Stimulated activated CD8-positive, alpha-beta memory T cell treated with anti-CD3 and anti-CD28 coated beads, Interleukin-4, amount 100 ng/mL, for 1 hour (primary cell): ENCODE results near the gene RARS2.
A peak's percentile ranks its signal among the peaks of the same experiment; 100 is the strongest.
"Not testable (repeated sequence)": the region's sequence is repeated elsewhere in the genome, so short reads cannot be mapped to it uniquely, and the experiment has no call there.

Source experiments
- DNase-seq, 2 donors: peaks; one replicate each; pipeline ENCODE4 v3.0.0-alpha.2; 2020; ENCODE audit warnings: low read depth in 2 of 2, low spot score in 1 of 2

RARS2 gene, protein sequence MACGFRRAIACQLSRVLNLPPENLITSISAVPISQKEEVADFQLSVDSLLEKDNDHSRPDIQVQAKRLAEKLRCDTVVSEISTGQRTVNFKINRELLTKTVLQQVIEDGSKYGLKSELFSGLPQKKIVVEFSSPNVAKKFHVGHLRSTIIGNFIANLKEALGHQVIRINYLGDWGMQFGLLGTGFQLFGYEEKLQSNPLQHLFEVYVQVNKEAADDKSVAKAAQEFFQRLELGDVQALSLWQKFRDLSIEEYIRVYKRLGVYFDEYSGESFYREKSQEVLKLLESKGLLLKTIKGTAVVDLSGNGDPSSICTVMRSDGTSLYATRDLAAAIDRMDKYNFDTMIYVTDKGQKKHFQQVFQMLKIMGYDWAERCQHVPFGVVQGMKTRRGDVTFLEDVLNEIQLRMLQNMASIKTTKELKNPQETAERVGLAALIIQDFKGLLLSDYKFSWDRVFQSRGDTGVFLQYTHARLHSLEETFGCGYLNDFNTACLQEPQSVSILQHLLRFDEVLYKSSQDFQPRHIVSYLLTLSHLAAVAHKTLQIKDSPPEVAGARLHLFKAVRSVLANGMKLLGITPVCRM

DNA sequence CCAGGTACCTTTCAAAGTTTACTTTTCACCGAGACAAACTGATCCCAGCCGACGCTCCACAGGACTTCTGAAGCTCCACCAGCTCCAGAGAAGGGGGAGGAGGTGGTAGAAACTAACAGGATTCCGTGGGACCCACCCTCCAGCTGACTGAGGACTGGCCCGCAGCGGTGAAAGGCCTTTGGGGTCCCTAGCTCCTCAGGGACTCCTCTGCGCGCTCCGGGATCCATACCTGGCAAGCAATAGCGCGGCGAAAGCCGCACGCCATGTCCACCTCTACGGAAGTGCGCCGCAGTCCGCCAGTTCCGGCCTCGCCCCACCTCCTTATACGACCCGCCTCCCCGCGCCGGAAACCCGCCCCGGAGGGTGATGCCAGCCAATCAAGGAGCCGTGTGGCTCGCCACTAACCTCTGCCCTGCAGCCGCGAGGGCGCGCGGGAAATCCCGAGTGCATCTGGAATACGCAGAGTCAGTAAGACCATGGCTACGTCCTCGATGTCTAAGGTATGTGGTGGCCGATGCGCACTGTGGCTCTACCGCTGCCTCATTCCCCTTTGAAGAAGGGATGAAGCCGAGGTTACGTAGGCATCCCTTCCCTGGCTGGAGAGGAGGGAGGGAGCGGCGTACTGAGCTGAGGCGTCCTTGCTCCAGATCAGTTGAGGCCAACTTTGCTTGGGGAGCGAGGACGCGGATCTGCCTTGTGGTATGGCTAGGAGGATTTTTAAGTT, at the start of gene RARS2, which contains the start of gene ORC3:
TSS of gene RARS2 (minus strand) at position 295 of the 724 bp plus-strand sequence. CDS start at position 265, 30 bp downstream.
TSS of gene ORC3 (plus strand) at position 443 of the 724 bp plus-strand sequence. CDS start at position 477, 34 bp downstream.
- peak; percentile 83 to 91 for DNase-seq

DNA sequence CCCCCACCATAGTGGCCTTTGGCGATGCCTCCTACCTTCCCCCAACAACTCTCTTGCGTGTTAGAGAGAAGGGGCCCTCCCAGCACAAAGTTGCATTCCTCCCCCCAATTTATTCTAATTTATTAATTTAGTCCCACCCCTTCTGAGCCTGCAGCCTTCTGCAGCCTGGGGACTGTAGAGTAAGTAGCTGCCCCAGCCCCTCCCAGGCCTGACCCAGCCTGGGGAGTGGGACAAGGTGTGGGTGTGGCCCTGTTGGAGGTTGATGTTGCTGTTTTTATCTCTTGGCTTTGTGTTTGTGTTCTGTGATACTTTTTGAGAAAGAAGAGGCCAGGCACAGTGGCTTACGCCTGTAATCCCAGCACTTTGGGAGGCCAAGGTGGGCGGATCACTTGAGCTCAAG, 49.6 kb upstream of the RARS2 start:
- no peak for DNase-seq

DNA sequence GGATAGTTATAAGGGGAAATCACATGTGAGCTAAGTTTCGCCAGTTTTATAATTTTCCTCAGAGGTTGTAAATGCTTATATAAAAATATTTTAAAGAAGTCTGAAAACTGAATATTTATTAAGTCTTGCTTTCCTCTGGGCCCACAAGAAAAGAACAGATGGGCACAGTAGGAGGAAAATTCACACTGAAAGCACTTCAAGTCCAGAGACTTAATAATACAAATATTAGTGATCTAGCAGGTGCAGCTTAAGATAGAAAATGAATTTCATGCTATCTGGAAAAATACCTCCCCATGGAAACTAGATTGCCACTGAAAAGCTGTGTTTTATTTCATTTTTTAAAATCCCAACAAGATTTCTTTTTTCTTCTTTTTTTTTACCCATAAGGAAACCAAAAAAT, 47.3 kb upstream of the RARS2 start:
- DNase-seq = no peak

DNA sequence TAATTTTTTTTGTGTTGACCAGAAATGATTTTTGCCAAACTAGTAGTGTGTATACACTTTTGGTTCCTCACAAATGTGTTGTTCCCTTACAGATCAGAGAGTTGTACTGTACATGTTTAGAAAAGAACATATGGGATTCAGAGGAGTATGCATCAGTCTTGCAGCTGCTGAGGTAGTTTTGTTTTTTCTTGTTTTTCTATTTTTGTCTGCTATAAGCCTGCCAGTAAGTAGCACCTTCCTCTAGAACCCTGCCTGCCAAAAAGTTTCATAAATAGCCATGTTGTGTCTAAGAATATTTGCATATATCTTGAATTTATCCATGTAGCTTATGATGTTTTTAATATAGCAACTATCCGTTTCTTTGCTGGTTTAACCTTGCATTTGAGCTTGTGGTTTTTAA, 46.5 kb upstream of the RARS2 start:
- no peak for DNase-seq

DNA sequence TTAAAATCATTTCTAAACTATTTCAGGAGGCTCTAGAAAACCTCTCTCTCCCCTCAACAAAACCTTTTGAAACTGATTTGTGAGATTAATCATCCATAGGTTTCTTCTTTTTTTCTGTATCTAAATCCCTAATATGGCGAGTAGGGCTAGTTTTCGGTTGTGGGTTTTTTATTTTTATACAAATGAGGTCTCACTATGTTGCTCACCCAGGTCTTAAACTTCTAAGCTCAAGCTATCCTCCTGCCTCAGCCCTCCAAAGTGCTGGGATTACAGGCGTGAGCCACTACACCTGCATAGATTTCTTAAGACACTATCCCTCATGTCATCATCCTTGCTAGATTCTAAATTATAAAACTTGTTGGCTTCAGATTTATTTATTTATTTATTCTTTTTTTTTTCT, 44.1 kb upstream of the RARS2 start:
- DNase-seq = no peak

DNA sequence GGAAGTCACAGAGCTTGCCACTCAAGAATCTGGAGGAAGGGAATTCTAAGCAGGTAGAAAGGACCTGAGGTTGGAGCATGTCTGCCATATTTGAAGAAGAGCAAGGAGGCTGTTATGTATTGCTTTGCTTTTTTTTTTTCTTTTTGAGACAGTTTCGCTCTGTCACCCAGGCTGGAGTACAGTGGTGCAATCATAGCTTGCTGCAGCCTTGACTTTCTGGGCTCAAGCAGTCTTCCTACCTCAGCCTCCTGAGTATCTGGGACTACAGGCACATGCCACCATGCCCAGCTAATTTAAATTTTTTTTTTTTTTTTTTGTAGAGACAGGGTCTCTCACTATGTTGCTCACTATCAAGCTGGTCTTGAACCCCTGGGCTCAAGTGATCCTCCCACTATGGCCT, 41.0 kb upstream of the RARS2 start:
- DNase-seq = no peak

DNA sequence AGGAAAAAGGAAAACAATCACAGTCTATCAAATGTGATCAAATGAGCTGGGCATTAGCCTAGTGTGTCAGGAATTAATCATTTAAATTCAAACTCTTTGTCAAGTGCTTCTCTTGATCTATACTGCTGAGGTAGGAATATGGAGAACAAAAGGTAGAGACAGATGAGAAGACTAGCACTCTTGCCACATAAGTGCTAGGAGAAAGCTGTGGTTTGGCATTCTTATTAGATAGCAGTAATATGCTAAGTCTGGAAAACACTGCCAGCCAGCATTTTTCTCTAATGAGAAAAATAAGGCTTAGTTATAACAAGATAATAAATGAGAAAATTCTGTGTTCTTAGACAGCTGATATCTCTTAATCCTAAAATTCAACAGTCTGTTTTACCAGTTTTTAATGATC, 39.1 kb upstream of the RARS2 start:
- no peak for DNase-seq

DNA sequence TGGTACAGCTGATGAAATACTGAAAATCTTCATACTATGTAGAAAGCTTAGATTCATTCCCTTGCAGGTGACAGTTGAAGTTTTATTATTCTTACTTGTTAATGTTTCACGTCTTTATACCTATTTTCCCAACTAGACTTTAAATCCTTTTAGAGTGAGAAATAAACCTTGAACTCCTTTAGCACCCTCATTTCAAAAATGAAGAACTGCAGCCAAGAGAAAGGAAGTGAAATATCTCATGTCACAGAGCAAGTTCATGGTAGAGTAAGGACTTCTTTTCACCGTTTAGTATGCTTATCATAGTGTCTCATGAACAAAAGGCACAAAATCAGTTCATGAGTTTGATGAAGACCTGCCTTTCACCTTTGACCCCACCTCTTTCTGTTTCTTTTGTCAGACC, 38.6 kb upstream of the RARS2 start:
- no peak for DNase-seq

DNA sequence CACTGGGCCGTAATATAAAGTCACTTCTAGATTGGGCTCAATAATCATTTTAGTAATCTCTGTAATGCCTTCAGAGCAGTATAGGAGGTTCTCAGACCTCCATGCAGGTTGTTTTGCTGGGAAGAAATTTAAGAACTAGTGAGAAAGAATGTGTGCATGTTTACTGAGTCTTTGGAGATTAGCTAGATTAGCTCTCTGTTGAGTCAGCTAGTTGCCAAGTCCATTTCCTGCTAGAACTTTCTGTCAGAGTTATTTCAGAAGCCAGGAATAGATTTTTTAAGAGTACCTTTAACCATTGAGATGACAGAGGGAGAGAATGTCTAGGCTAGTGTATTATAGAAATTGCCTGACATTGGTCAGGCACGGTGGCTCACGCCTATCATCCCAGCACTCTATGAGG, 33.5 kb upstream of the RARS2 start:
- DNase-seq = no peak

DNA sequence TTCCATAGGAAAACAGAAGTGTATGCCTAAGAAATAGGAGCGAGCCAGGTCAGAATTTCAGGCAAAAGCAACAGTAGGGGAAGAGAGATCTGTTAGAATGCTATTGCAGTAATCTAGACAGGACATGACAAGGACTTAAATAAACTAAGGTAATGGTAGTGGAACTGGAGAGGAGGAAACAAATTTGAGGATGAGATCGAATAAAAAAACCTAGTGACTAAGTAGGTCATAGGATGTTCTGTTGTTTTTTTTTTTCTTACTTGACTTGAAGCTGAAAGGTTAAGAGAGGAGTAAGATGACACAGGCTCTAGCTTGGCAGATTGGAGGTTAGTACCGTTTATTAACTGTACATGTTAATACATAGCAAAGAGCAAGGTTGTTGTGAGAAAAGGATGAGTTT, 28.7 kb upstream of the RARS2 start:
- DNase-seq = no peak

DNA sequence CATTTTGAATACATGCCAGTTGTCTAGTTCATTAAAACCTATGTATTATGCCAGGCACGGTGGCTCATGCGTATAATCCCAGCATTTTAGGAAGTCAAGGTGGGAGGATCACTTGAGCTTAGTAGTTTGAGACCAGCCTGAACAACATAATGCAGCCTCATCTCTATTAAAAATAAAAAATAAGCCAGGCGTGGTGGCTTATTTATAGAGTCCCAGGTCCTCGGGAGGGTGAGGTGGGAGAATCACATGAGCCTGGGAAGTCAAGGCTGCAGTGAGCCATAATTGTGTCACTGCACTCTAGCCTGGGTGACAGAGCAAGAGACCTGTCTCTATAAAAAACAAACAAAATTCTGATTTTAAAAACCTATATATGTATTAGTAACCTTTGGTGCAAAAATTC, 27.6 kb upstream of the RARS2 start:
- no peak for DNase-seq

DNA sequence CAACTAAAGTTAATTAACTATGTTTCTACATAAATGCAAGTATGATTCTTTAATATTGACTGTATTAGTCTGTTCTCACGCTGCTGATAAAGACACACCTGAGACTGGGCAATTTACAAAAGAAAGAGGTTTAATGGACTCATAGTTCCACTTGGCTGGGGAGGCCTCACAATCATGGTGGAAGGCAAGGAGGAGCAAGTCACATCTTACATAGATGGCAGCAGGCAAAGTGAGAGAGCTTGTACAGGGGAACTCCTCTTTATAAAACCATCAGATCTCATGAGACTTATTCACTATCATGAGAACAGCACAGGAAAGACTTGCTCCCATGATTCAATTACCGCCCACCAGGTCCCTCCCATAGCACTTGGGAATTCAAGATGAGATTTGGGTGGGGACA, 23.2 kb upstream of the RARS2 start:
- not testable (repeated sequence) for DNase-seq

DNA sequence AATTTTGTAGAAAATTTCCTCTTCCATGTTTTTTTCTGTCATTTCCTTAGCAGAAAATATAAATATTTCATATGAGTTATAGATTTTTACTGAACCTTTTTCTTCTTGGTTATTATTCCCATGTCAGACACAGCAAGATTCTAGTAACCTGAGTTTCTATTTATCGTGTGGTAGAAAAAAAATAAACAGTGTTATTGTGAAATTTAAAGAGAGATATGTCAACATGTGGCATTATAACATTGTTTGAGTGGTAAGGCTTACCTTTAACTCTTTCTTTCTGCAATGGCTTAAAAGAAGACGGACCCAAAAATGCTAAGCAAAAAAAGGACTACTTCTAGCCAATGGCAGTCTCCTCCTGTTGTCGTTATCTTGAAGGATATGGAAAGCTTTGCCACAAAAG, 19.0 kb upstream of the RARS2 start:
- no peak for DNase-seq

DNA sequence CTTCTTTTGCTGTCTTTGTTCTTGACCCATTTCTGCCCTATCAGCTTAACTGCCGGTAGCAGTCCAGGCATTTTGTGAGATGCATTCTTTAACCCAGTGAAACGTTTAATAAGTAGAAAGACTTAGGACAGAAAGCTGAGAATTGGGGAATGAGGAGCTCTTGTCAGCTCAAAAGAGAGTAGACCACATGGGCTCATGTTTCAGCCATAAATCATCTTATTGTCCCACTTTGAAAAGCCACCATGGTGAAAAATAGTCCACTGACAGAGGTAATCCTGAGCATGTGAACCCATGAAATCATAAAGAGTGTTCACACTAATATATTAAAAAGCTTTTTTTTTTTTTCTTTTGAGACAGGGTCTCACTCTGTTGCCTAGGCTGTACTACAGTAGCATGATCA, 16.4 kb upstream of the RARS2 start:
- DNase-seq = no peak

DNA sequence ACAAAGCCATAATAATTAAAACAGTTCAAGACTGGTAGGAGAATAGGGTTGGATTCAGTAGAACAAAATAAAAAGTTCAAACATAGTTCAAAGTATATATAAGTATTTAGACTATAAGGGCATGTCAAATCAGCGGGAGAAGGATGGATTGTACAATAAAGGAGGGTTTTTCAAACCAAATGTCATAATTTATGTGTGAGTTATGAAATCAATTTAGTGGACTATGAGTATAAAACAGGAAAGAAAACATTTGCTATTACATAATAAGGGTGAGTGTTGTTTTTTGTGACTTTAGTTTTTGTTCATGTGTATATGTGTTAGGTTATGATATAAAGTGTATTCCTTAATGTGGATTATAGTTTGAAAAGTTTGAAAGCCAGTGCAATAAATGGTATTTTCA, 10.8 kb upstream of the RARS2 start:
- no peak for DNase-seq

DNA sequence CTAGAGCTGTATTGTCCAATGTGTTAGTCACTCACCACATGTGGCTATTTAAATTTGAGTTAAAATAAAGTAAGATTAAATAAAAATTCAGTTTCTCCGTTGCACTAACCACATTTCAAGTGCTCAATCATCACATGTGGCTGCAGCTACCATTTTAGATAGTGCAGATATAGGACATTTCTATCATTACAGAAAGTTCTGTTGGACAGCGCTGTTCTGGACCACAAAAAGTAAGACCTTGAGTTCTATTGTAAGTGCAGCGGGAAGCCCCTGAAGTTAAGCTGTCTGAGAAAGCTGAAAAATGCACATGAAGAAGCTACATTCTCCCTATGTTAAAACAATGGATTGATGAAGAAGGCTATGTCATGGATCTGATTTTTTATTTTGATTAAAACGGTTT, 1.2 kb upstream of the RARS2 start:
- DNase-seq = no peak

DNA sequence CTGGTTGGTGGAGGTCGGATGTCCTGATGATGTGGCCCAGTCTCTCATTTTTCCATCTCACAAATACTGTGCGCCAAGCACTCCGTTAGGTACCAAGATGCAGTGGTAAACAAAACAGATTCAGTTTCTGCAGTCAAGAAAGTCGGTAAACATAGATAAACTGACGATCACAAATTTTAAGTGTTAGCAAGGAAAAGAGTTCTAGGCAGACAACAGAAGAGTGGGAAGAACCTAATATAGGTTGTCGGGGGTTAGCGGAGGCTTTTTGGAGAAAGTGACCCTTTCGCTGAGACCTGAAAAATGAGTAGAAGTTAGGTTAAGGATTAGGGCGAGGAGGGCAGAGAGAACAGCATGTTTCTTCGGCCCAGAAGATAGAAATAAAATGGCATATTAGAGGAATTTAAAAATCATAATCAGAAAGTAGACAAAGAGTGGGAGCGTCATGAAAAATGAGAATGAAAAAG, 662 bp upstream of the RARS2 start:
- DNase-seq = no peak

DNA sequence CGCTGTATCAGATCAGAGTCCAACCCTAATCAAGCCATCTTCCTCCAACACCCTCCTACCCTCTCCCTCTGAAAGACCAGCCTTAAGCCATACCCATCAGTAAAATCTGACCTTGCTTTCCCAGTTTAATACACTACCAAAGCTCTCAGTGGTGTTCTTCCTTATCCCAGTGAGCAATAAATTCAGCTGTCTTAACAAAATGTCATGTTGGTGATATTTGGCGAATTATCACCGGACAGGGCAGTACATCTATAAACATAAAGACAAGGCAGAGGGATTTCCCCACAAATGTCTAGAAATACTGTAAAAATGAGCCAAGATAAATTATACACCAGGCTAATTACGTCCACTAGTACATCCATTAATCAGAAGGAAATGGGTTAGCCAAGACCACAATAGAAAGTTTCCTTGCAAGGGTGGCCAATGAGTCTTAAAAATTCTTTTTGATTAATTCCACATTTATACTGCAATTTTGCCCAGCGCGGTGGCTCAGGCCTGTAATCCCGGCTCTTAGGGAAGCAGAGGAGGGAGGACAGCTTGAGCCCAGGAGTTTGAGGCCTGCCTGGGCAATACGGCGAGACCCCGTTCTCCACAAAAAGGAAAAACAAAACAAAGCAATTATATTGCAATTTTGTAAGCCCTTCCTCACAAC, 905 bp downstream of the RARS2 start:
- DNase-seq = no peak

DNA sequence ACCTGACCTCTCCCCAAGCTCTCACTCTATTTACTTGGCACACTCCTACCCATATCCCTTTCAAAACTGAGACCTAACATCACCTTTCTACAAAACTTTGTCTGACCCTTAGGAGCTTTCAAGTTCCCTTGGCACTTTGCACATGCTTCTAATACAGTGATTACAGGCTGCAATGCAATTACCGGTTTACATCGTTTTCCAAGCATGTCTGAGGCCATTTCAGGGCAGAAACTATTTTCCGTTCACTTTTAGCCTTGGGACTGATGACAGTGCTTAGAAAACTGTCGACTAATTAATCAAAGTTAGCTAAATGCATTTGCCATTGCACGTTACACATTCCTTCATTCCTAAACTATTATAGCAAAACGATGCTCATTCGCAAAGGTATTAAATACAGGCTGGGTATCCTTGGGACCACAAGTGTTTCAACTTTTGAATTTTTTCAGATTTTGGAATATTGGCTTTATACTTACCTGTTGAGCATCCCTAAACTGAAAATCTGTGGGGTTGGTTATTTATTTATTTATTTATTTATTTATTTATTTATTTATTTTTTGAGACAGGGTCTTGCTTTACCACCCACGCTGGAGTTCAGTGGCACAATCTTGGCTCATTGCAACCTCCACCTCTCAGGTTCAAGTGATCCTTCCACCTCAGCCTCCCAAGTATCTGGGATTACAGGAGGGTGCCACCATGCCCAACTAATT, 3.3 kb downstream of the RARS2 start:
- DNase-seq = no peak

DNA sequence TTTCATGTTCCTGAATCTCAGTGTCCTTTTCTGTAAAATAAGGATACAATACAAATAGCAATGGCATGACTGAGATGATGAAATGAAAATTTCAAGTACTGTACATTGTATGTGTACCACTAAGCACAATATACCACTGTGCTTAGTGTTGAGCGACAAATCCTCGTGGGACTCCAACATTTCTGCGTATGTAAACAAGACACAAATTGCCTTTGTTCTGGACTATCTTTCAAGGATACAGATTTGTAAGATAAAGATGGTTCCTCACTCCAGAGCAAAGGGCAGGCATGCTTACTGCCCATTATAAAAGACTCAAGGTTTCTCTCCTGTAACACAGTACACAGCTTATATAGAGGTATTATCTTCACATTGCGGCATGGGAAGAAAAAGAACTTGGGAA, 6.0 kb downstream of the RARS2 start:
- no peak for DNase-seq

DNA sequence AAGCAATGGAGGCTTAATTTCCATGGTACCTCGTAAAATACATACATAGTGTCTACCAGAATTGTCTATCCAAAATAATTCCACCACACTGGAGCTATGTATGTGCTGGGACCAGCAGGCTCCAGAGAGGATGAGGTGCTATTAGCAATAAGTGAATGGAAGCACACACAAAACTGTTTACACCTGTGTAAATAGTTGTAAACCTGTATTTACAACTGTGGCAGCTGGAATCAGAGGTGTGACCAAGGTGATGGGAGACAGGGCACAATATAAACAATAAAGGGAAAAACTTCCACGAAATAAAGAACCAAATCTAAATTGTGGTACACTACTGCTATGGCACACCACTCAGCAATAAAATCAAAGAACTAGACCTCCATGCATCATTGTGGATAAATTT, 14.4 kb downstream of the RARS2 start:
- DNase-seq = no peak
